Neural cell (in vitro differentiated cells): ENCODE data around the gene IL19. TPM values are rescaled to one million over a fixed set of nuclear protein-coding genes. Genes with fewer than 3 reads are reported as not detected.

Source experiments
- H2AFZ ChIP-seq: fragments of 200-600, 300-800 bp; sonication (generic), shearing (Covaris generic); 2 replicates; pipeline ENCODE4 v1.6.0; 2014; ENCODE audit warnings: low read depth, mild to moderate bottlenecking, antibody characterized with exemption, low read length, moderate library complexity
- H3F3A ChIP-seq: fragments of 200-600 bp; shearing (Covaris generic); 2 replicates; pipeline ENCODE4 v1.6.1; 2016; ENCODE audit warnings: mild to moderate bottlenecking, moderate library complexity, mixed read lengths, antibody characterized with exemption, low read length; ENCODE audit not compliant: insufficient read depth, poor library complexity, severe bottlenecking
- H3K27ac ChIP-seq: fragments of 200-600, 300-800 bp; sonication (generic), shearing (Covaris generic); 2 replicates; pipeline ENCODE4 v1.5.1; 2014; ENCODE audit warnings: mild to moderate bottlenecking, low read length, moderate library complexity
- H3K27me3 ChIP-seq: fragments of 300-800, 200-600 bp; sonication (generic), shearing (Covaris generic); 2 replicates; pipeline ENCODE4 v1.6.0; 2014; ENCODE audit warnings: mild to moderate bottlenecking, low read depth, low read length, moderate library complexity; ENCODE audit not compliant: insufficient read depth
- H3K36me3 ChIP-seq: fragments of 300-800, 200-600 bp; sonication (generic), shearing (Covaris generic); 2 replicates; pipeline ENCODE4 v1.5.1; 2014; ENCODE audit warnings: mild to moderate bottlenecking, antibody characterized with exemption, low read length, moderate library complexity; ENCODE audit not compliant: insufficient read depth
- H3K4me2 ChIP-seq: fragments of 300-800, 200-600 bp; sonication (generic), shearing (Covaris generic); 2 replicates; pipeline ENCODE4 v1.6.0; 2014; ENCODE audit warnings: mild to moderate bottlenecking, low read length
- H3K4me3 ChIP-seq: fragments of 300-800, 200-600 bp; sonication (generic), shearing (Covaris generic); 2 replicates; pipeline ENCODE4 v1.5.1; 2014; ENCODE audit warnings: mild to moderate bottlenecking, low read length, moderate library complexity
- H3K79me2 ChIP-seq: fragments of 200-600 bp; shearing (Covaris generic); replicated peaks from 2 replicates; pipeline ENCODE4 v1.6.0; 2014; ENCODE audit warnings: mild to moderate bottlenecking, low read length, moderate library complexity; ENCODE audit not compliant: insufficient read depth
- H3K9ac ChIP-seq: fragments of 300-800, 200-600 bp; sonication (generic), shearing (Covaris generic); 2 replicates; pipeline ENCODE4 v1.6.1; 2016; ENCODE audit warnings: mild to moderate bottlenecking, low read length, mixed read lengths
- H3K9me2 ChIP-seq: fragments of 200-600 bp; shearing (Covaris generic); 2 replicates; pipeline ENCODE4 v1.6.1; 2016; ENCODE audit warnings: mild to moderate bottlenecking, low read length, mixed read lengths; ENCODE audit not compliant: insufficient read depth
- H3K9me3 ChIP-seq: fragments of 200-600, 300-800 bp; sonication (generic), shearing (Covaris generic); 2 replicates; pipeline ENCODE4 v1.6.1; 2016; ENCODE audit warnings: mild to moderate bottlenecking, mixed run types, low read length, moderate library complexity, mixed read lengths
- H4K20me1 ChIP-seq: fragments of 200-600 bp; shearing (Covaris generic); 2 replicates; pipeline ENCODE4 v1.6.1; 2016; ENCODE audit warnings: mild to moderate bottlenecking, mixed run types; ENCODE audit not compliant: insufficient read depth
- CTCF ChIP-seq: fragments of 450-650 bp; IDR thresholded peaks from 2 replicates; pipeline ENCODE4 v1.5.1; 2014; ENCODE audit warnings: antibody characterized with exemption, mild to moderate bottlenecking, moderate library complexity; ENCODE audit not compliant: poor library complexity, severe bottlenecking
- EP300 ChIP-seq: fragments of 450-650 bp; conservative IDR thresholded peaks from 2 replicates; pipeline ENCODE4 v1.6.1; 2014; ENCODE audit warnings: antibody characterized with exemption, mild to moderate bottlenecking, moderate library complexity; ENCODE audit not compliant: poor library complexity, severe bottlenecking
- EZH2 ChIP-seq: fragments of 200-600, 300-800 bp; shearing (Covaris generic), sonication (generic); IDR thresholded peaks from 2 replicates; pipeline ENCODE4 v1.6.1; 2014; ENCODE audit warnings: antibody characterized with exemption, low read length, borderline replicate concordance, mild to moderate bottlenecking; ENCODE audit not compliant: insufficient read depth, poor library complexity, severe bottlenecking
- MXI1 ChIP-seq: fragments of 450-650 bp; conservative IDR thresholded peaks from 2 replicates; pipeline ENCODE4 v1.6.1; 2014; ENCODE audit warnings: antibody characterized with exemption, mild to moderate bottlenecking; ENCODE audit not compliant: poor library complexity, severe bottlenecking
- POLR2AphosphoS5 ChIP-seq: IDR thresholded peaks from 2 replicates; pipeline ENCODE4 v1.6.1; 2012
- RAD21 ChIP-seq: fragments of 450-650 bp; conservative IDR thresholded peaks from 2 replicates; pipeline ENCODE4 v1.6.1; 2014; ENCODE audit warnings: antibody characterized with exemption, mild to moderate bottlenecking, moderate library complexity
- REST ChIP-seq: IDR thresholded peaks from 2 replicates; pipeline ENCODE4 v1.6.1; 2012; ENCODE audit warnings: borderline replicate concordance
- SMC3 ChIP-seq: fragments of 450-650 bp; conservative IDR thresholded peaks from 2 replicates; pipeline ENCODE4 v1.6.1; 2014; ENCODE audit warnings: antibody characterized with exemption, mild to moderate bottlenecking, moderate library complexity; ENCODE audit not compliant: poor library complexity
- TAF1 ChIP-seq: IDR thresholded peaks from 2 replicates; pipeline ENCODE4 v1.6.1; 2012; ENCODE audit warnings: low read depth
- polyA plus RNA-seq: library from polyadenylated mRNA; depleted of rRNA; stranded (reverse); fragments of >200 nt; gene quantifications from 2 replicates; pipeline ENCODE4 v1.2.3, GENCODE V29; 2014

The IL19 gene
- polyA plus RNA-seq, 1 donor from 2014 or later: not detected

GRCh38 chr1:206856674-206857464 lies 86.3 kb downstream of the IL19 start:
- TF ChIP-seq SMC3 (no peak), POLR2AphosphoS5 (no peak)
- H3K4me2 ChIP-seq: no peak overlapping the region
- no peaks in the 10 kb centered on the region for H3K79me2 ChIP-seq

GRCh38 chr1:206859082-206859521 lies 88.5 kb downstream of the IL19 start:
- Histone ChIP-seq H3K27me3 (no peaks in the 10 kb centered on the region), H3K9me3 (no peaks in the 10 kb centered on the region), H3K79me2 (no peaks in the 10 kb centered on the region), H4K20me1 (no peaks in the 10 kb centered on the region), H3K36me3 (no peaks in the 10 kb centered on the region), H3K27ac (no peak overlapping the region), H3K9me2 (no peaks in the 10 kb centered on the region), H3K4me2 (no peak overlapping the region), H3K4me3 (no peak overlapping the region), H2AFZ (no peak overlapping the region), H3K9ac (no peak overlapping the region), H3F3A (no peaks in the 10 kb centered on the region)
- TF ChIP-seq MXI1: no peak

More at GRCh38 chr1:206856674-206857464, 86.3 kb downstream of the IL19 start:
- H3K9ac ChIP-seq: no peak overlapping the region
- no peak overlapping the region for H3K4me3 ChIP-seq
- no peaks in the 10 kb centered on the region for H3K9me2 ChIP-seq
- no peaks in the 10 kb centered on the region for H3F3A ChIP-seq
- H2AFZ ChIP-seq: no peak overlapping the region
- no peaks in the 10 kb centered on the region for H3K9me3 ChIP-seq
- H4K20me1 ChIP-seq: no peaks in the 10 kb centered on the region
- no peak overlapping the region for H3K27ac ChIP-seq
- no peaks in the 10 kb centered on the region for H3K27me3 ChIP-seq
- no peaks in the 10 kb centered on the region for H3K36me3 ChIP-seq

- Histone ChIP-seq H3K36me3 (no peaks in the 10 kb centered on the region), H3K9ac (no peak overlapping the region), H3K9me2 (no peaks in the 10 kb centered on the region), H3K4me2 (no peak overlapping the region), H3K27ac (no peak overlapping the region), H3K4me3 (no peak overlapping the region), H3K9me3 (no peaks in the 10 kb centered on the region), H3K79me2 (no peaks in the 10 kb centered on the region), H3F3A (no peaks in the 10 kb centered on the region), H3K27me3 (no peaks in the 10 kb centered on the region), H4K20me1 (no peaks in the 10 kb centered on the region), H2AFZ (no peak overlapping the region)
- no peak for TF ChIP-seq EP300
- TF ChIP-seq SMC3: no peak
- TF ChIP-seq CTCF: no peak
- TF ChIP-seq POLR2AphosphoS5: no peak
- no peak for TF ChIP-seq REST
- TF ChIP-seq RAD21: no peak
- no peak for TF ChIP-seq MXI1
- TF ChIP-seq TAF1: no peak
- TF ChIP-seq EZH2: no peak
Observed at GRCh38 chr1:206860165-206860564, 89.6 kb downstream of the IL19 start.
